ENCODE results near the gene BFSP1.

DNA sequence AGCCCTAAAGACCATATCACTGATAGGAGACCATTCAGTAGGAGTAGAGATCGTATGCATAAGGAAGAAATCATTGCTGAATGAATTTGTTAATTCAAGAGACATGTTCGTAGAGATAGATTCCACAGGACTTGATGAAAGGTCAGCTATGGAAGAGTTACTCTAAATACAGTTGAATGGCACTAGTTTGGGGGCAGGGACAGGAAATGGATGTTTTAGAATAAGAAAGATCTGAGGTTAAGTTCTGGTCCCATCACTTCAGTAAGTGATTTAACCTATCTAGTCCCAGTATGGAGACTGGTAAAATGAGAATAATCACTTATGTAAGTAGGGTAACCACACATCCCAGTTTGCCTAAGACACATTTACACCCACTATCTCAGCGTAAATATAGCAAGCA, 2.9 kb upstream of the BFSP1 start:
- TF ChIP-seq ZNF133 (tag by site-specific recombination; IDR thresholded peaks at IDR 0.05) = no peak
- no peak for TF ChIP-seq HOXA7 (CRISPR knock-in tag; IDR thresholded peaks at IDR 0.05; ENCODE audit: borderline replicate concordance)
- TF ChIP-seq, protein P1, sequence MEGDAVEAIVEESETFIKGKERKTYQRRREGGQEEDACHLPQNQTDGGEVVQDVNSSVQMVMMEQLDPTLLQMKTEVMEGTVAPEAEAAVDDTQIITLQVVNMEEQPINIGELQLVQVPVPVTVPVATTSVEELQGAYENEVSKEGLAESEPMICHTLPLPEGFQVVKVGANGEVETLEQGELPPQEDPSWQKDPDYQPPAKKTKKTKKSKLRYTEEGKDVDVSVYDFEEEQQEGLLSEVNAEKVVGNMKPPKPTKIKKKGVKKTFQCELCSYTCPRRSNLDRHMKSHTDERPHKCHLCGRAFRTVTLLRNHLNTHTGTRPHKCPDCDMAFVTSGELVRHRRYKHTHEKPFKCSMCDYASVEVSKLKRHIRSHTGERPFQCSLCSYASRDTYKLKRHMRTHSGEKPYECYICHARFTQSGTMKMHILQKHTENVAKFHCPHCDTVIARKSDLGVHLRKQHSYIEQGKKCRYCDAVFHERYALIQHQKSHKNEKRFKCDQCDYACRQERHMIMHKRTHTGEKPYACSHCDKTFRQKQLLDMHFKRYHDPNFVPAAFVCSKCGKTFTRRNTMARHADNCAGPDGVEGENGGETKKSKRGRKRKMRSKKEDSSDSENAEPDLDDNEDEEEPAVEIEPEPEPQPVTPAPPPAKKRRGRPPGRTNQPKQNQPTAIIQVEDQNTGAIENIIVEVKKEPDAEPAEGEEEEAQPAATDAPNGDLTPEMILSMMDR (tag by site-specific recombination; IDR thresholded peaks at IDR 0.05) = no peak
- TF ChIP-seq, protein P2, sequence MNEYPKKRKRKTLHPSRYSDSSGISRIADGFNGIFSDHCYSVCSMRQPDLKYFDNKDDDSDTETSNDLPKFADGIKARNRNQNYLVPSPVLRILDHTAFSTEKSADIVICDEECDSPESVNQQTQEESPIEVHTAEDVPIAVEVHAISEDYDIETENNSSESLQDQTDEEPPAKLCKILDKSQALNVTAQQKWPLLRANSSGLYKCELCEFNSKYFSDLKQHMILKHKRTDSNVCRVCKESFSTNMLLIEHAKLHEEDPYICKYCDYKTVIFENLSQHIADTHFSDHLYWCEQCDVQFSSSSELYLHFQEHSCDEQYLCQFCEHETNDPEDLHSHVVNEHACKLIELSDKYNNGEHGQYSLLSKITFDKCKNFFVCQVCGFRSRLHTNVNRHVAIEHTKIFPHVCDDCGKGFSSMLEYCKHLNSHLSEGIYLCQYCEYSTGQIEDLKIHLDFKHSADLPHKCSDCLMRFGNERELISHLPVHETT (tag by site-specific recombination; IDR thresholded peaks at IDR 0.05) = no peak
- TF ChIP-seq YY1 (tag by site-specific recombination; IDR thresholded peaks at IDR 0.05) = no peak
- no peak for TF ChIP-seq KLF8 (tag by site-specific recombination; IDR thresholded peaks at IDR 0.05)
